Panc1 (cell line): ENCODE results near the gene TLL2. TPM values are rescaled to one million over a fixed set of nuclear protein-coding genes. Genes with fewer than 3 reads are reported as not detected.

ENCODE experiments used
- ATAC-seq: fragments of 200-7000 bp; cut with Tn5 transposase; 2 replicates; pipeline ENCODE4 v1.9.1; 2020; ENCODE audit warnings: mild to moderate bottlenecking, moderate library complexity
- BruUV-seq: library from RNA; stranded (reverse); fragments of 400-500 nt; replicated peaks from 2 replicates; lab custom pipeline; 2021; lab: Mats Ljungman, UMichigan
- CTCF ChIA-PET: fragments of 300-600 bp; sonication (Branson Sonifier 250); formaldehyde crosslinking; loops from one replicate; lab custom pipeline; 2022; ENCODE audit warnings: antibody characterized with exemption; lab: Charles Lee
- POLR2A ChIA-PET: fragments of 300-600 bp; sonication (Branson Sonifier 250); formaldehyde crosslinking; loops from one replicate; lab custom pipeline; 2022; ENCODE audit warnings: antibody characterized with exemption; lab: Charles Lee
- DNase-seq: peaks from one replicate; pipeline ENCODE4 v3.0.0-alpha.2; 2010; ENCODE audit warnings: low read depth, low spot score
- H3K27ac ChIP-seq: 2 replicates; pipeline ENCODE4 v1.5.1; 2011; ENCODE audit warnings: mild to moderate bottlenecking, low read length, inconsistent platforms
- H3K27me3 ChIP-seq: fragments of 200-500 bp; sonication (Bioruptor generic); 2 replicates; pipeline ENCODE4 v1.6.0; 2014; ENCODE audit warnings: low read length, inconsistent platforms; ENCODE audit not compliant: control insufficient read depth, insufficient read depth
- H3K36me3 ChIP-seq: fragments of 200-500 bp; sonication (Bioruptor generic); 2 replicates; pipeline ENCODE4 v1.5.1; 2014; ENCODE audit warnings: inconsistent platforms, mild to moderate bottlenecking, low read length, moderate library complexity; ENCODE audit not compliant: control insufficient read depth, insufficient read depth
- H3K4me1 ChIP-seq: 2 replicates; pipeline ENCODE4 v1.5.1; 2011; ENCODE audit warnings: inconsistent platforms, mild to moderate bottlenecking, low read length, moderate library complexity; ENCODE audit not compliant: control insufficient read depth, insufficient read depth
- H3K4me3 ChIP-seq, 2 experiments: 2 replicates each; pipeline ENCODE4 v1.5.1; 2011 to 2012; ENCODE audit warnings: low read depth in 2 of 2, low read length in 2 of 2, mild to moderate bottlenecking in 2 of 2, inconsistent platforms in 1 of 2, moderate library complexity in 1 of 2
- H3K9me3 ChIP-seq: fragments of 200-500 bp; sonication (Bioruptor generic); 2 replicates; pipeline ENCODE4 v1.5.1; 2014; ENCODE audit warnings: low read depth, mild to moderate bottlenecking, inconsistent platforms, low read length, moderate library complexity; ENCODE audit not compliant: control insufficient read depth, insufficient read depth
- POLR2AphosphoS5 ChIP-seq: IDR thresholded peaks from 2 replicates; pipeline ENCODE4 v1.6.1; 2012; ENCODE audit warnings: mild to moderate bottlenecking, low read depth, low read length, moderate library complexity
- REST ChIP-seq, 2 experiments: IDR thresholded peaks; 2 replicates each; pipeline ENCODE4 v1.6.1; 2011 to 2012; ENCODE audit warnings: low read depth in 2 of 2, control low read depth in 1 of 2, low read length in 1 of 2, mild to moderate bottlenecking in 1 of 2, moderate library complexity in 1 of 2; ENCODE audit not compliant: insufficient read depth in 1 of 2
- SIN3A ChIP-seq: IDR thresholded peaks from 2 replicates; pipeline ENCODE4 v1.6.1; 2012; ENCODE audit warnings: low read depth, mild to moderate bottlenecking, low read length, moderate library complexity, borderline replicate concordance; ENCODE audit not compliant: insufficient read depth
- TCF7L2 ChIP-seq: IDR thresholded peaks from 2 replicates; pipeline ENCODE4 v1.6.1; 2011; ENCODE audit warnings: mild to moderate bottlenecking, low read depth, low read length, inconsistent platforms
- in situ Hi-C: cut with HindIII; loops from 2 replicates; pipeline ENCODE4 v1.10.0; 2016; ENCODE audit warnings: low sequenced_read_pairs, low pct_unique_long_range_greater_than_20kb
- intact Hi-C: fragments of 100-400 bp; cut with micrococcal nuclease; formaldehyde crosslinking; loops from one replicate; pipeline ENCODE4 v1.10.0; 2022; ENCODE audit not compliant: unreplicated experiment
- total RNA-seq: library from RNA; stranded (reverse); gene quantifications from one replicate; pipeline ENCODE4 v1.2.1, GENCODE V29; 2021; ENCODE audit not compliant: unreplicated experiment
- TF ChIP-seq, protein P1 (sequence below): fragments of 450-650 bp; IDR thresholded peaks from 2 replicates; pipeline ENCODE4 v1.5.1; 2017; ENCODE audit warnings: mild to moderate bottlenecking

TLL2 gene
- total RNA-seq, 1 experiment from 2014 or later, result 0.64 TPM

DNA sequence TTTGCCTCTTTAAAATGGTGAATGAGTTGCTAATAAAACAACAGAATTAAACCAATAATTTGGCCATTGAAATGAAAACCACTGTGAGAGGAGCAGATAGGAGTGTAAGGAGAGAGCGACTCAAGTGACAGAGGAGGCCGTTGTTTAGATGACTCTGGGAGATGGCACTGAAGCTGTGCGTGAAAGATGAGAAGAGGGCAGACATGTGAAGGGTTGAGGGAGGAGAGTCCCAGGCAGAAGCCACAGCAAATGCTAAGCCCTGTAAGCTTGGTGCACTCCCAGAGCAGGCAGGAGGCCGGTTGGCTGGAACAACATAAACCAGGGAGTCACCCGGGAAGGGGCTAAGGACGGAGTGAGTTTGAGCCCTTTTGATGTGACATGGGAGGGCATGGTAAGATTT, 154.1 kb downstream of the TLL2 start:
- intact Hi-C loops, result no loop called here
- TF ChIP-seq, protein P1, sequence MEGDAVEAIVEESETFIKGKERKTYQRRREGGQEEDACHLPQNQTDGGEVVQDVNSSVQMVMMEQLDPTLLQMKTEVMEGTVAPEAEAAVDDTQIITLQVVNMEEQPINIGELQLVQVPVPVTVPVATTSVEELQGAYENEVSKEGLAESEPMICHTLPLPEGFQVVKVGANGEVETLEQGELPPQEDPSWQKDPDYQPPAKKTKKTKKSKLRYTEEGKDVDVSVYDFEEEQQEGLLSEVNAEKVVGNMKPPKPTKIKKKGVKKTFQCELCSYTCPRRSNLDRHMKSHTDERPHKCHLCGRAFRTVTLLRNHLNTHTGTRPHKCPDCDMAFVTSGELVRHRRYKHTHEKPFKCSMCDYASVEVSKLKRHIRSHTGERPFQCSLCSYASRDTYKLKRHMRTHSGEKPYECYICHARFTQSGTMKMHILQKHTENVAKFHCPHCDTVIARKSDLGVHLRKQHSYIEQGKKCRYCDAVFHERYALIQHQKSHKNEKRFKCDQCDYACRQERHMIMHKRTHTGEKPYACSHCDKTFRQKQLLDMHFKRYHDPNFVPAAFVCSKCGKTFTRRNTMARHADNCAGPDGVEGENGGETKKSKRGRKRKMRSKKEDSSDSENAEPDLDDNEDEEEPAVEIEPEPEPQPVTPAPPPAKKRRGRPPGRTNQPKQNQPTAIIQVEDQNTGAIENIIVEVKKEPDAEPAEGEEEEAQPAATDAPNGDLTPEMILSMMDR, result no peak
- TF ChIP-seq SIN3A, result no peak
- TF ChIP-seq POLR2AphosphoS5, result no peak
- TF ChIP-seq TCF7L2, result no peak
- TF ChIP-seq REST (IDR thresholded peaks at IDR 0.05; ENCODE audit: insufficient read depth in 1 of 2, low read depth in 2 of 2, low read length in 1 of 2), result no peak
- DNase-seq (no peak), ATAC-seq (no peak)
- POLR2A ChIA-PET, result no interaction called here
- H3K27ac ChIP-seq, result no peak overlapping the region
- H3K4me1 ChIP-seq, result no peaks in the 10 kb centered on the region
- peaks cover 30% of the 10 kb centered on the region for H3K27me3 ChIP-seq
- CTCF ChIA-PET, result no interaction called here
- H3K36me3 ChIP-seq, result no peaks in the 10 kb centered on the region
- no TSS peak for BruUV-seq
- in situ Hi-C loops, result no loop called here
- H3K4me3 ChIP-seq, result no peak overlapping the region
- H3K9me3 ChIP-seq, result no peaks in the 10 kb centered on the region

- H3K4me3 ChIP-seq, result no peak within 1 kb of the TSS
- DNase-seq (no peak), ATAC-seq (no peak)
- TF ChIP-seq REST (IDR thresholded peaks at IDR 0.05; ENCODE audit: insufficient read depth in 1 of 2, low read depth in 2 of 2, low read length in 1 of 2) (no peak), POLR2AphosphoS5 (no peak), TCF7L2 (no peak), SIN3A (no peak)
- TF ChIP-seq, protein P1, result no peak
- H3K27ac ChIP-seq, result no peak within 1 kb of the TSS
- in situ Hi-C loops (no loop called here), intact Hi-C loops (no loop called here)
- H3K4me1 ChIP-seq, result no peaks in the 10 kb centered on the region
- no peaks in the 10 kb centered on the region for H3K9me3 ChIP-seq
- BruUV-seq, result no TSS peak
- CTCF ChIA-PET, result interaction anchor here (0.6 to 0.7 kb wide), 2 partner anchors 11 to 396 kb away, joined by 3 to 6 read pairs; no protein-coding TSS in a partner anchor
- H3K36me3 ChIP-seq, result no peaks in the 10 kb centered on the region
- POLR2A ChIA-PET, result no interaction called here
- H3K27me3 ChIP-seq, result peaks cover 34% of the 10 kb centered on the region
These were observed 154.7 kb downstream of the TLL2 start, which contains the start of gene OPALIN for GRCh38 chr10:96358851-96359540. TSS of gene OPALIN (minus strand) at chr10:96359002. CDS start at chr10:96358896, 106 bp downstream.
